ENCODE results near the gene ZFC3H1.
"Not testable (repeated sequence)": the region's sequence is repeated elsewhere in the genome, so short reads cannot be mapped to it uniquely, and the experiment has no call there.

The ZFC3H1 gene, protein sequence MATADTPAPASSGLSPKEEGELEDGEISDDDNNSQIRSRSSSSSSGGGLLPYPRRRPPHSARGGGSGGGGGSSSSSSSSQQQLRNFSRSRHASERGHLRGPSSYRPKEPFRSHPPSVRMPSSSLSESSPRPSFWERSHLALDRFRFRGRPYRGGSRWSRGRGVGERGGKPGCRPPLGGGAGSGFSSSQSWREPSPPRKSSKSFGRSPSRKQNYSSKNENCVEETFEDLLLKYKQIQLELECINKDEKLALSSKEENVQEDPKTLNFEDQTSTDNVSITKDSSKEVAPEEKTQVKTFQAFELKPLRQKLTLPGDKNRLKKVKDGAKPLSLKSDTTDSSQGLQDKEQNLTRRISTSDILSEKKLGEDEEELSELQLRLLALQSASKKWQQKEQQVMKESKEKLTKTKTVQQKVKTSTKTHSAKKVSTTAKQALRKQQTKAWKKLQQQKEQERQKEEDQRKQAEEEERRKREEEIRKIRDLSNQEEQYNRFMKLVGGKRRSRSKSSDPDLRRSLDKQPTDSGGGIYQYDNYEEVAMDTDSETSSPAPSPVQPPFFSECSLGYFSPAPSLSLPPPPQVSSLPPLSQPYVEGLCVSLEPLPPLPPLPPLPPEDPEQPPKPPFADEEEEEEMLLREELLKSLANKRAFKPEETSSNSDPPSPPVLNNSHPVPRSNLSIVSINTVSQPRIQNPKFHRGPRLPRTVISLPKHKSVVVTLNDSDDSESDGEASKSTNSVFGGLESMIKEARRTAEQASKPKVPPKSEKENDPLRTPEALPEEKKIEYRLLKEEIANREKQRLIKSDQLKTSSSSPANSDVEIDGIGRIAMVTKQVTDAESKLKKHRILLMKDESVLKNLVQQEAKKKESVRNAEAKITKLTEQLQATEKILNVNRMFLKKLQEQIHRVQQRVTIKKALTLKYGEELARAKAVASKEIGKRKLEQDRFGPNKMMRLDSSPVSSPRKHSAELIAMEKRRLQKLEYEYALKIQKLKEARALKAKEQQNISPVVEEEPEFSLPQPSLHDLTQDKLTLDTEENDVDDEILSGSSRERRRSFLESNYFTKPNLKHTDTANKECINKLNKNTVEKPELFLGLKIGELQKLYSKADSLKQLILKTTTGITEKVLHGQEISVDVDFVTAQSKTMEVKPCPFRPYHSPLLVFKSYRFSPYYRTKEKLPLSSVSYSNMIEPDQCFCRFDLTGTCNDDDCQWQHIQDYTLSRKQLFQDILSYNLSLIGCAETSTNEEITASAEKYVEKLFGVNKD (N-terminal part only)

DNA sequence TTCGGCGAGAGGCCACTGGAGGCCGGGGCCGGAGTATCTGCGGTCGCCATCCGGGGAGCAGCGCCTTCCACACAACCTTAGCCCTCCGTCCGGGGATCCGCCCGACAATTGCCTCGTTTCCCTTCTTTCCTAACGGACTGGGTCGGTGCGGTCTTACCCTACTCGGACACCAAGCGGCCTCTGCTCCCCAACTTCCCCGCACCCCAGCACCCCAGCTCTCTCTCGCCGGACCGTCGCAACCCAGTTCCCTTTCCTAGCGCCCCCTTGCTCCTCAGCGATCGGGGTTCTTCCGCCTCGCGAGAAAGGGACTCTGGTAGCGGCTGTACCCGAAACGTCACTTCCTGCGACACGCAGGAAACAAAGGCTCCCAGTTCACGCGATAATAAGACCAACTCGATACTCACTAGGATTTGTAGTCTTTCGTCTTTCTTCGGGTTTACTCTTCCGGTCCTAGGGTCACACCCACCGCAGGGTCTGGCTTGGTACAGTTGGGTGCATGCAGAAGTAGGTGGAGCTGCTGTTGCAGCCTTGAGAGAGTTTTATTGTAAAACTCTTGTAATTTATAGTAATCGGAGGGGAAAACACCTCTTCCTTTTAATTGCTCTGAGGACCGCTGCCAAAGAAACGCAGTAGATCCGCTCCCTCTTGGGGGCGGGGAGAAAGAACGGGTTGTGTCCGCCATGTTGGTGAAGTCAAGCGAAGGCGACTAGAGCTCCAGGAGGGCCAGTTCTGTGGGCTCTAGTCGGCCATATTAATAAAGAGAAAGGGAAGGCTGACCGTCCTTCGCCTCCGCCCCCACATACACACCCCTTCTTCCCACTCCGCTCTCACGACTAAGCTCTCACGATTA is at the start of gene ZFC3H1, which contains the start of gene THAP2:
Gene ZFC3H1, minus strand, starts transcription at position 288 of the 850 bp plus-strand sequence. Its CDS starts 238 bp downstream, at position 50.
Gene THAP2, plus strand, starts transcription at position 741 of the 850 bp plus-strand sequence. CDS start 209 bp downstream, outside the sequence.
- peak; percentile 76 to 91 for DNase-seq (ENCODE audit: extremely low read depth in 1 of 2, low read depth in 1 of 2)

DNA sequence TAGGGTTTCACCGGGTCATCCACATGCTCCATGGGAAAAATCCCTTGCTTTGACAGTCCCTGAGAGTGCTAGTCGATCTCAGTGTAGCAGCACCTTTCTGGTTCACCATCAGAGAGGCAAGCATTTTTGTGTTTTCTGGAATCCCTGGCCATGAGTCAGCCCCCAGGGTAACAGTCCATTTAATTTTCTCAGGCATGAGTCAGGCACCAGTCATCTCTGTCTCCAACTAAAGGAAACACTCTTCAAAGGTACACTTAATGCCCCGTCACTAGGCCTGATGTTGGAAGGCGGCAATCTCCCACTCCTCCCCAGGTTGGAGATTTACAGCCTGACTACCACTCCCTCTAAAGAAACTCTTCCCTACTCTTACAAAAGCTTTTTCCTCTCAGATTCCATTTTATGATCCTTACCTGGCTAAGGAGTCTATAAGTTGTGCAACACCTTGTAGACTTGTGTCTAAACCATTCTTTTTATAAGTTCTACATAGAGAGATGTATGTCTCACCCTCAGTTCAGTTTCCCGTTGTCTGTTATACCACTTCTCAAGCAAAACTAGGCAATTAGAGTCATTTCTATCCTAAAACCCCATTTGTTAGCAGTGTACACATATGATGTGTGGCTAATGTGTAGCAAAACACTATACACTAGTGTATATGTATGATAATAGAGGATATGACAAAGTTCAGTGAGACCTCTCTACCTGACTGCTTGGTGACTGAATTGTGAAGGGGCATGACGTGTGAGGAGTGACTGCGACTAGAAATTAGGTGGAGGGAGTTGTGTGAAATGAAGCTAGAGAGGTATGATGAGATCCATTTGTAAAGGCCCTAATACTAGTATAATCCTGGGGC is 46.9 kb upstream of the ZFC3H1 start:
- DNase-seq (ENCODE audit: extremely low read depth in 1 of 2, low read depth in 1 of 2), result no peak

DNA sequence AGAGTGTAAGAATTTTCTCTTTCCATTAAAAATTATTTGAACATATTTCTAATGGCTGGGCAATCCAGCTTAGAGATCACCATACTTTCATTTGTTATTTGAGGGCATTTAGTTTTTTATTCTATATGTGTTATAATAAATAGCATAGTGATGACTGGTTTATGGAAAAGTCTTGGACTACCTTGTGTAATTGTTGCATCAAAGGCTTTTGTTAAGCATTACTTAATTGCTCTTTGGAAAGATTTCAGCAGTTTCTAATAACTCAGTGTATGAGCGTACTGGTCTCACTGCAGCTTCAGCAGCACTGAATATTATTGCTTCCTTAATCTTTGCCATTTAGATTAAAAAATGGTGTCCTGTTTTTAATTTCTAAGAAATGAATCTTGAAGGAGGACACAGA is 45.0 kb upstream of the ZFC3H1 start:
- DNase-seq (ENCODE audit: extremely low read depth in 1 of 2, low read depth in 1 of 2), result no peak

DNA sequence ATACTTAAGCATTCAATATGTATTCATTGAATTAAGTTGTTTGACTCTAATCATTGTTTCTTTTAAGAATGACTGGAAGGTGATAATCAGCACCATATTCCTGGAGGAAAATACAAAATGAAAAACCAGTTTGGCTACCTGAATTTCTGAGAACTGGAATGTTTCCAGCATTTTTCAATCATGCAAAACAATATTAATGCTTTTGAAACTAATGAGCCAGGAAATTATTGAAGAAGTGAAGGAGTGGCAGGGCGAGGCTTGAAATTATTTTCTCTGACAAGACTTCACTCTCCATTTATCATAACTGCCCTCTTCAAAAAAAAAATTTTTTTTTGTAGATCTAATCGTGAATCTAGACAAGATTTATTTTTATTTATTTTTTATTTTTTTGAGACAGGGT is 41.3 kb upstream of the ZFC3H1 start:
- DNase-seq (ENCODE audit: extremely low read depth in 1 of 2, low read depth in 1 of 2), result no peak

DNA sequence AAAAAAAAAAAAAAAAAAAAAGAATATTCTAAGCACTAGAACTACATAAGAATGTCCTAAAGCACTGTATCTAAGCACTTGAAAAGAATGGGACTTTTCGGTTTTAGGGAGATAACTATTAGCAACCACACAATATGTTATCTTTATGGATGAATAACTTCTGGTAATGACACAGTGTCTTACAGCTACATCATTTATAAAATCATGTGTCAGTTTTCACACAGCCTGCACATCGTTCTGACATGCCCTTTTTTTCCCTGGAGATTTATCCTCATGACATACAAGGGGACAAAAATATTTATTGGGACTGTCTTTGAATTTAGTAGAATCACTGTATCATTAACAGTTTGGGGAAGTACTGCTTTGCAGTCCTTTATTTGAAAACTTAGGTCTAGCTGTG is 39.6 kb upstream of the ZFC3H1 start:
- no peak for DNase-seq (ENCODE audit: extremely low read depth in 1 of 2, low read depth in 1 of 2)

- DNase-seq (ENCODE audit: extremely low read depth in 1 of 2, low read depth in 1 of 2), result no peak
Measured at GRCh38 chr12:71702590-71702989, 38.9 kb upstream of the ZFC3H1 start.

DNA sequence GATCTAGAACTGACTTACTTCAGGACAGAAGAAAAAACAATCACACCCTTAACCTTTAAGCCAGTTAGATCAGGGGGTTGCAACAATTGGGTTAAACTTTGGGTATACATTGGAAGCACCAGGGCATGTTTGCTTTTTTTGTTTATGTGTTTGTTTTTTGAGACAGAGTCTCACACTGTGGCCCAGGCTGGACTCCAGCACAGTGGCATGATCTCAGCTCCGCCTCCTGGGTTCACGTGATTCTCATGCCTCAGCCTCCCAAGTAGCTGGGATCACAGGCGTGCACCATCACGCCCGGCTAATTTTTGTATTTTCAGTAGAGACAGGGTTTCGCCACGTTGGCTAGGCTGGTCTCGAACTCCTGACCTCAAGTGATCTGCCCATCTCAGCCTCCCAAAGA is 38.5 kb upstream of the ZFC3H1 start:
- DNase-seq (ENCODE audit: extremely low read depth in 1 of 2, low read depth in 1 of 2), result not testable (repeated sequence)

- no peak for DNase-seq (ENCODE audit: extremely low read depth in 1 of 2, low read depth in 1 of 2)
Measured at GRCh38 chr12:71695782-71696181, 32.1 kb upstream of the ZFC3H1 start.

- no peak for DNase-seq (ENCODE audit: extremely low read depth in 1 of 2, low read depth in 1 of 2)
Measured at GRCh38 chr12:71694099-71694820, 30.6 kb upstream of the ZFC3H1 start.

GRCh38 chr12:71693651-71694050 is 30.0 kb upstream of the ZFC3H1 start:
- not testable (repeated sequence) for DNase-seq (ENCODE audit: extremely low read depth in 1 of 2, low read depth in 1 of 2)

GRCh38 chr12:71693126-71693525 is 29.5 kb upstream of the ZFC3H1 start:
- DNase-seq (ENCODE audit: extremely low read depth in 1 of 2, low read depth in 1 of 2), result no peak

DNA sequence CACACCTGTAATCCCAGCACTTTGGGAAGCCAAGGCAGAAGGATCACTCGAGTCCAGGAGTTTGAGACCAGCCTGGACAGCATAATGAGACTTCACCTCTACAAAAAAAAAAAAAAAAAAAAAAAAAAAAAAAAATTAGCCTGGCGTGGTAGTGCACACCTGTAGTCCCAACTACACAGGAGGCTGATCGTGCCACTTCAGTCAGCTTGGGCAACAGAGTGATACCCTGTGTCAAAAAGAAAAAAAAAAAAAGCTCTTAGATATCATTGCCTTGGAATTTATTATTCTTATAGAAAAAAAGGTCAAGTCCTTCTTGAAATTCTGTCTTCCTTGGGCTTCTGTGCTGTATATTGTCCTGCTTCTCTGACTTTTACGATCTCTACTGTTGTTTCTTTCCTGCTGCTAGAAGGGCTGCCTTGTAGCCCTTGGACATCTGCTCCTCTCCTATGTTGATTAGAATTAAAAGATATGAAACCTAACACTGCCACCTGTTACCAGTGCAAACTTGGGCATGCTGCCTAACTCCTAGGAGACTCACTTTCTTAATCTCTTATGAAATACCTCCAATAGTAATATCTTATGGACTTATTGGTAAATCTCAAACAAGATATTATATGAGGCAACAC is 28.0 kb upstream of the ZFC3H1 start:
- DNase-seq (ENCODE audit: extremely low read depth in 1 of 2, low read depth in 1 of 2), result no peak

DNA sequence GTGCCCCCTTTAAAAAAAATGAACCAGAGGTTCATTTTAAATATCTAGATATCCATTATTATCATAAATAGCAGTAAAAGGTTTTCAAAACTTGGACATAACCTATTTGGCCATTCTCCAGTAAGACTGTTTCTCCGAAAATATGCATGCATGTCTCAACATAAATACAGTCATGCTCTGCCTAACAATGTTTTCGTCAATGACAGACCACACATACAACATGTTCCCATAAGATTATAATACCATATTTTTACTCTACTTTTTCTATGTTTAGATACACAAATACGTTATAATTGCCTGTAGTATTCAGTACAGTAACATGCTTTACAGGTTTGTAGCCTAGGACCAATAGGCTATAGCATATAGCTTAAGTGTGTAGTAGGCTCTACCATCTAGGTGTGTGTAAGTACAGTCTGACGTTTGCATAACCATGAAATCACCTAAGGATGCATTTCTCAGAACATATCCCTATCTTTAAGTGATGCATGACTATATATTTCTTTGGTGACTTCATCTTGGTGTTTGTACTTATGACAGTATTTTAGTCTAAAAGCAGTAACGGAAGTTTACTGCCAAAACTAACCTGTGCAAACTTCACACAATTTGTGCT is 25.4 kb upstream of the ZFC3H1 start:
- no peak for DNase-seq (ENCODE audit: extremely low read depth in 1 of 2, low read depth in 1 of 2)

DNA sequence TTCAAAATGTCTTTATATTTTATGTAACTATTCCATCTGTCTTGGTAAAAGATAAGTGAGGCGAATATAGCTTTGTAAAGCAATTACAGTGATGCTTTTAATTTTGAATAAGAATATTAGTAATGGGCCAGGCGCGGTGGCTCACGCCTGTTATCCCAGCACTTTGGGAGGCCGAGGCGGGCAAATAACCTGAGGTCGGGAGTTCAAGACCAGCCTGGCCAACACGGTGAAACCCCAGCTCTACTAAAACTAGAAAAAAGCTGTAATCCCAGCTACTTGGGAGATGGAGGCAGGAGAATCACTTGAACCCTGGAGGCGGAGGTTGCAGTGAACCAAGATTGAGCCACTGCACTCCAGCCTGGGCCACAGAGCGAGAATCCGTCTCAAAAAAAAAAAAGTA is 23.5 kb upstream of the ZFC3H1 start:
- DNase-seq (ENCODE audit: extremely low read depth in 1 of 2, low read depth in 1 of 2), result not testable (repeated sequence)

DNA sequence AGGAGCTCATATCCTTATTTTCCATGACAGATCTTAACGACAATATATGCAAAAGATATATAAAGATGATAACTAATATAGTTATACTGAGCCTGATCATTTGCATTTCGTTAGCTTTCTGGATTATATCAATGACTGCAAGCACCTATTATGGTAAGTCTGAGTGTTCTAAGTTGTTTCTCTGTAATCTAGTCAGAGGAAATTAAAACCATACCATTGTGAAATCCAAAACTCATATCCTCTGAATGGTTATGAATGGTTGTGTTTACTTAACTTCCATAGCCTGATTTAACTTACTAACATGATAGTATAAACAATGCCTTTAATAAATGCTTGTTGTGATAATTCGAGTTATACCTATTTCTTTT is 23.0 kb upstream of the ZFC3H1 start:
- no peak for DNase-seq (ENCODE audit: extremely low read depth in 1 of 2, low read depth in 1 of 2)

DNA sequence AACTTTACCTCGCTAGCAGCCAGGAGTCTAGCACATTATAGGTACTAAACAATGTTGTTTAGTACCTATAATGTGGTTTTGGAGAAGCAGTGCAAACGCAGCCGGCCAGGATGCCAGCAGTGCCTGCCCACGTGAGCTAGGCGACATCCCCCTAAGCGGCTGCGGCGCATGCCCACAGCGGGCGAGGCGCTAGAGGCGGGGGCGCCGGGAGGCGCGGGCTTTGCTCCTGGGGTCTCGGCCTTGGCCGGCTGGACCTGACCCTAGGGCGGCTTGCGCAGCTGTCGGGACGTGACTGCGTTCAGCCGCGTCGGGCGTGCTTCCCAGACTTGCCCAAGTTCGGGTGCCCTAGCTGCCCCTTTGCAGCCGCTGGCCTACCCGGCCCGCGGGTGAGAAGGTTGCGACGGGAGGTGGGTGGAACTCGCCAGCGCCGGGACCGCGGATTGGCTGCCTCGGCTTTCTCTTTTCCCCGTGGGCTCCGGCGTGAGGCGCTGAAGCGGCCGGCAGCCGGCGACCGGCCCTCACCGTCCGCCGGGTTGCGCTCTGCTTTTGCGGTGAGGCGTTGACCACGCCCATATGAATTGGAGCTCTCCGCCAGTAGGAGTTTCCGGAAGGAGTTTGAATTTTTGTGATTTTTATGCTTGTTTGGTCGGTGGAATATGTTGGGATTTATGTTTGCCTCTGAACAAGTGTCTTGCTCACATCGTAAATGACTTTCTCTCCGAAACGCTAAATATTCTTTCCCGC is 22.4 kb upstream of the ZFC3H1 start, which contains the start of gene TMEM19:
Gene TMEM19, plus strand, starts transcription at position 169 of the 744 bp plus-strand sequence. CDS start 599 bp downstream, outside the sequence.
- peak; percentile 69 to 71 for DNase-seq (ENCODE audit: extremely low read depth in 1 of 2, low read depth in 1 of 2)
